ENCODE results near the gene ERGIC3. TPM values are rescaled to one million over a fixed set of nuclear protein-coding genes. Genes with fewer than 3 reads are reported as not detected.
A peak's percentile ranks its signal among the peaks of the same experiment; 100 is the strongest.
"Not testable (repeated sequence)": the region's sequence is repeated elsewhere in the genome, so short reads cannot be mapped to it uniquely, and the experiment has no call there.

Gene ERGIC3
- total RNA-seq, 2 donors from 2014 or later: 119 to 120 TPM

DNA sequence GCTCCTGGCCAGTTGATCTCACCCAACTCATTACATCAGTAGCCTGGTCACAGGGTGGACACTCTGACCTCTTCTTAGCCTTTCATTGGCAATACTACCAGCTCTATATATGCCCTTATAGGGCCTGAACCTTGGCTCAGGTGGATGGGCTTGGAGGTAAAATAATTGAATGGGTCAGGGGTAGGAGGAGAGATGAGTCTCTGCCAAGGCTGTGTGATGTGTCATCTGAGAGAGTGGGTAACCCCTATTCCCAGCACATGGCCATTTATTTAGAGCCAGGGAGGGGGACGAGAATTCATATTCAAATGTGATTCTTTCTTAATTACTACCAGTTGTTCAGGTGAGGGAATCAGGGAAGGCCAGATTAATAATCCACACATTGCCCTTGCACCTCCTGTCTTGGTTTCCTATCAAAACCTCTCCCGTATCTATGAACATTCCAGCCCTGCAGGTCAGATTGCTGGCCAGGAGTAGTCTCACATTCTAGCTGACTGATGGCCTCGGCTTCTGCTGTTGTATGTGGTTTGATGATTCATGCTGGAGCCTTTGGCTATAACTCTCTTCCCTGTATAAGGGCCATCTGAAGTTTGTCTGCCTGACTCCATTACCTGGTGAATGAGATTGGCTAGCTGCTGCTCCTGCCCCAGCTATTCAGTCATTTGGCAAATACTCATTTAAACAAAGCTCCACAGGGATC is 25.8 kb upstream of the ERGIC3 start:
- ATAC-seq (peak in 1 of 2 donors; percentile 85), DNase-seq (no peak)
- intact Hi-C loops (cut with DNase I): no loop called here

DNA sequence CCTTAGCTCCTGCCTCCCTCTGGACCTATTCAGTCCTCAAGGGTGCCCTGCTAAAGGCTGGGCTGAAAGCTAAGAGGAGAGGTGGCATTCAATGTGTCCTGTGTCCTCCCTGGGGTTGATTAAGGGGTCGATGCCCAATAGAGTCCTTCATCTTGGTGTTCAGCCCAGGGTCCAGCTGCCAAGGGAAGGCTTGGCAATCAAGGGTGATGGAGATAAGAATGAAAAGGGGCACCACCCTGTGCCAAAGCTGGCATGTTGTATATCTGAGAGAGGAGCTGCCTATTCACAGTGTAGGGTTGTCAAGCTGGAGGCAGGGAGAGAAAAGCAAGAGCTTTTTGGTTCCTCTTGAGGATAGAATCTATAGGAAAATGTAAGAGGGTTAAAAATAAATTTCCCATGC is 24.8 kb upstream of the ERGIC3 start:
- ATAC-seq (peak; percentile 64 to 87), DNase-seq (no peak)
- intact Hi-C loops (cut with DNase I): no loop called here

DNA sequence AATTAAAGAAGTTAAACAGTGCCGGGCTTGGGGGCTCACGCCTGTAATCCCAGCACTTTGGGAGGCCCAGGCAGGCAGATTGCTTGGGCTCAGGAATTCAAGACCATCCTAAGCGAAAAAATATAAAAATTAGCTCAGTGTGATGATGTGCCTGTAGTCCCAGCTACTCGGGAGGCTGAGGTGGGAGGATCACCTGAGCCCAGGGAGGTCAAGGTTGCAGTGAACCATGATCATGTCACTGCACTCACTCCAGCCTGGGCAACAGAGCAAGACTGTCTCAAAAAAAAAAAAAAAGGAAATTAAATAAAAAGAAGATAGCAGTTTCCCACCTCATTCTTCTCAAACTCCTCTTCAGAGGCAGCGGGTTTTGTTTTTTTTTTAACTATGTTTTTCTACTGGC is 24.1 kb upstream of the ERGIC3 start:
- DNase-seq; intact Hi-C loops (cut with DNase I); ATAC-seq: not testable (repeated sequence)

DNA sequence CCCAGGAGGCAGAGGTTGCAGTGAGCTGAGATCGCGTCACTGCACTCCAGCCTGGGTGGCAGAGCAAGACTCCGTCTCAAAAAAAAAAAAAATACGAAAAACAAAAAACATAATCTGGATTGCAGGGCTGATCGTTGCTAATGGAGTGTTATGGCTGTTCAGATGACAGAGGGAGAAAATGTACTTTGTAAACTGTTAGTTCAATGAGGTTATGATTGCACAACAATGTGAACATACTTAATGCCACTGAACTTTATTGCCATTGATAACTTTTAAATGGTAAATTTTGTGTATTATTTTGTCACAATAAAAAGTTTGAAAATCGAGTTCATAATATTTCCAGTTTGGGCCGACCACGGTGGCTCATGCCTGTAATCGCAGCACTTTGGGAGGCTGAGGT is 22.9 kb upstream of the ERGIC3 start:
- ATAC-seq: no peak
- intact Hi-C loops (cut with DNase I): no loop called here
- DNase-seq: no peak

DNA sequence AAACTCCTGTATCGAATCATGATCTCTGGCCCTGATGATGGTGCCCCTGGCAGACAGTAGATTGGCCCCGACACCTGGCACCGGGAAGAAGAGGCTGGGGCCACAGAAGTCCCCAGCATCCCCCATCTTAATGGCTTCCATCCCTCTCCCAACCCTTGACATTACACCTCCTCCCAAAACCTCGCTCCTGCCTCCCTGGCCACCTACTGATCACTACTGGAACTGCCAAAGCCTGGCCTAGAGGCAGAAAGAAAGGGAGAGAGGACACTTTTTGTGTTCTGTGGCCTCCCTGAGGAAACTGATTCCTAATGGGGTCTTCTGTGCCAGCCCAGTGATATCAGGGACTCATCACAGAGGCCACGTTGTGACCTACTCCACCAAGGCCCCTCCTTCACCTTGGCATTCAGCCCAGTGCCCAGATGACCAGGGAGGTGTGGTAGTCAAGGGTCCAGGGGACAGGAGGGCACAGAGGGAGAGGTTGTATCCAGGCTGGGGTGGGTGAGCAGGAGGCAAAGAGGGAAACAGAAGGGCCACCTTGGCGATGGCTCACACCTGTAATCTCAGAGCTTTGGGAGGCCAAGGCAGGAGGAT is 18.5 kb upstream of the ERGIC3 start:
- peak; percentile 15 to 45 for ATAC-seq
- intact Hi-C loops (cut with DNase I): no loop called here
- no peak for DNase-seq

DNA sequence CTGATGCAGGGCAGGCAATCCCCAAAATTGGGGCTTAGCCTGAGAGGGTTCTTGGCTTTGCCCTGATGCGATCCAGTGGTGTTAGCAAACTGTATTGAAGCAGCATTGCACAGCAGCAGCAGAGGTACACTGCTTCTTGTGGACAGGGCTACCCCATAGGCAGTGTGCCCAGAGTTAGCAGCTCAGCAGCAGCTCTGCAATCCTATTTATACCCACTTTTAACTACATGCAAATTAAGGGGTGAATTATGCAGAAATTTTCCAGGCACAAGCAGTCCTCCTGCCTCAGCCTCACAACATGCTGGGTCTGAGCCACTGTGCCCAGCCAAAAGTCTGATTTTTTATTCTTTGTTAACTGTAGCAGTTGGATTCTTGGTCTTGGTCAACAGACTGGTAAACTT is 16.2 kb upstream of the ERGIC3 start:
- ATAC-seq (no peak), DNase-seq (no peak)
- intact Hi-C loops (cut with DNase I): no loop called here

DNA sequence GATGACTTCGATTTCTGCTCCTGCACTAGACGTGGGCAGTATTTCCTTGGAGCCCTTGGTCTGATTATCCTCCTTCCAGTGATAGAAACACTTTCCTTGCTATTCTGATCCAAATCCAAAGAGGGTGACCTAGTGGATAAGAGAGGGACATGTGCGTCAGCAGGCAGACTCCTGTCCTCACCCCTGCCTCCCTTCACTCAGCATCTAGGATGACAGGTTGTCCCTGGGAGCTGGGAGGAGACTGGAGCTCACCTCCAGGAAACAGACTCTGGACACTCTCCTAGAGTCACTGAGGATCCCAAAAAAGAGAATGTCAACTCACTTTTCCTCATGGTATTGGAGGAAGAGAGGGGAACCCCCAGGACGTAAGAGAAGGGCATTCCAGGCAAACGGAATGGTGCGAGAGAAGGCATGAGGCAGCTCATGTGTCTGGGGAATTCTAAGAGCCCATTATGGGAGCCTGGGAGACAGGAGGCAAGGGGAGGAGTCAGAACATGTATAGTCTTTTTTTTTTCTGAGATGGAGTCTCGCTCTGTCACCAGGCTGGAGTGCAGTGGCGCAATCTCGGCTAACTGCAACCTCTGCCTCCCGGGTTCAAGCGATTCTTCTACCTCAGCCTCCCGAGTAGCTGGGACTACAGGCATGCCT is 14.6 kb upstream of the ERGIC3 start:
- intact Hi-C loops (cut with DNase I): no loop called here

DNA sequence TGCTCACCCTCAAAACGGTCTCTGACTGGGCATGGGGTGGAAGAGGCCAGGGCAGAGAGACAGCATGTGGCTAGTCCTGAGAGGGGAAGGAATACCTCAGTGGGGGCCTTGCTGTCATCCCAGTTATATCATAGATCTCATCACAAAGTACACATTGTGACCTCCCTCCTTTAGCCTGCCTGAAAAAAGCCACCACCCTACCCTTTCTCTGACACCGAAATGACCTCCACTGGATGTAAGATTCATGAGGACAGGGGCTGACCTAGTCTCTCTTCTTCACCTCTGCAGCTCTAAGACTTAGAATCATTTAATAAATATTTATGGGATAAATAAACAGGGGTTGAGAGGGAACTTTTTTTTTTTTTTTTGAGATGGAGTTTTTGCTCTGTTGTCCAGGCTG is 12.3 kb upstream of the ERGIC3 start, which contains the start of gene C20orf173:
Gene C20orf173 (minus strand): TSS at position 101 of the 400 bp plus-strand sequence. CDS start 279 bp downstream, outside the sequence.
- no peak for DNase-seq
- no peak for ATAC-seq
- intact Hi-C loops (cut with DNase I): no loop called here

More for the DNA sequence above, 14.6 kb upstream of the ERGIC3 start:
- DNase-seq (no peak), ATAC-seq (no peak)

DNA sequence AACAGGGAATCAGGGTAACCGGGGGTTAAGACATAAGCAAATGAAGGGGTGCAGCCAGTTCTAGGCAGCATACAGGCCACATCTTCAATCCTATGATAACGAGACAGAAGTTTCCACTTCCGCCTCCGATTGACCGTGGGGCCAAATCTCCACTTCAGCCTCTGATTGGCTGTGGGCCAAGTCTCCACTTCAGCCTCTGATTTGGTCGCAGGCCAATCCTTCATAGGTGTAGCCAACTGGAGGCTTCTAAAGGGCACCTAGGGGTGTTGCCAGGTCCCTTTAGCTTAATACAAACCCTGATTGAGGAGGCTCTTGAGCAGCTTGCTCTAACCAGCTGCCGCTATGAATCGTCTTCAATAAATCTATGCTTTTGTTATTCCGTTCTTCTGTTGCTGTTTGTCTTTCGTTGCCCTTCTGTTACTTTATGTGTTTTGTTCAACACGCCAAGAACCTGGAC is 2.1 kb upstream of the ERGIC3 start:
- ATAC-seq (no peak), DNase-seq (no peak)
- intact Hi-C loops (cut with DNase I): loop anchor here in 1 of 2 donors (5.0 kb wide), 1 partner anchor 78 kb away; the partner anchor contains the start of gene SPAG4

DNA sequence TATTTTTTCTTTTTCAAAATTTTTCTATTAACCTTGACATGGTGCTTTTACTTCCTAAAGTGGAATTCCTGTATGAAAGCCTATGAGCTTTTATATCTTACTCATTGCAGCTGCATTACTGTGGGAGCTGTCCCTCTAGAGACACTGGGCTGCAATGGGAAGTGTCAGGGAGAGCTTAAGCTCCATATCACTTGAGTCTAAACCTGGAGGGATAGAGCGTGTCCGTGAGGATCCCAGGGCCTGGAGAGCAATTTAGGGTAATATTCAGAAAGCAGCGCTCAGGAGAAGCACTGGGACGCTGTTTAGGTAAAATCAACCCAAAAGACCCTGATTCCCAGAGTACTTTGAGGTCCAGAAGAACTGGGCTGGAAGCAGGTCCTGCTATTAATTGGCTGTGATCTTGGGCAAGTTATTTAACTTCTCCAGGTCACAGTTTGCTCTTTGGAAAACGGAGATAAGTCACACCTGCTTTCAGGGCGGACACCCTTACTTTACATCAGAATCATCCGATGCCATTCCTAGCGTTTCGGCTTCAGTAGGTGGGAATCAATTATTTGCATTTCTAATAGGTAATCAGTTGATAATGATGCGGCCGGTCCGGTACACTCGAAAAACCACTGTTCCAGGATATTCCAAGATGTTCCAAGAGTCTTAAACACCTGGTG is 628 bp upstream of the ERGIC3 start:
- intact Hi-C loops (cut with DNase I): loop anchor here in 1 of 2 donors (5.0 kb wide), 1 partner anchor 76 kb away; the partner anchor contains the start of gene SPAG4
- no peak for DNase-seq
- ATAC-seq: no peak

DNA sequence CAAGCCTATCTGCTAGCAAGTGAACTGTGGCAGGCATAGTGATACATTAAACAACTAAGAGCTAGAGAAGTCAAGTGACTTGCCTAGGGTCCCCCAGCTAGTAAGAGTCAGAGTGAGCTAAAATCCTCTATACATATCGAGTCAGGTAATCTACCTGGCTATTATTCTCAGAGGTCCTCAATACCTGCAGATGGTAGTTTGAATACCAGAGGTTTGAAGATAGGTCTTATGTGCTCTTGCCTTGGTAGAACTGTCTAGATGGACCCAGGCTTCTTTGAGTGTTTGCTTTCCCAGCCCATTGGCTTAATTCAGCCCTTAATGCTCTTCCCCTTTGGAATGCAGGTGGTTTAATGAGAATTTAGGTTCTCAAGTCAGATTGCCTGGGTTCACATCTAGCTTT is 1.1 kb downstream of the ERGIC3 start:
- intact Hi-C loops (cut with DNase I): loop anchor here in 1 of 2 donors (5.0 kb wide), 1 partner anchor 74 kb away; the partner anchor contains the start of gene SPAG4
- DNase-seq (no peak), ATAC-seq (no peak)

DNA sequence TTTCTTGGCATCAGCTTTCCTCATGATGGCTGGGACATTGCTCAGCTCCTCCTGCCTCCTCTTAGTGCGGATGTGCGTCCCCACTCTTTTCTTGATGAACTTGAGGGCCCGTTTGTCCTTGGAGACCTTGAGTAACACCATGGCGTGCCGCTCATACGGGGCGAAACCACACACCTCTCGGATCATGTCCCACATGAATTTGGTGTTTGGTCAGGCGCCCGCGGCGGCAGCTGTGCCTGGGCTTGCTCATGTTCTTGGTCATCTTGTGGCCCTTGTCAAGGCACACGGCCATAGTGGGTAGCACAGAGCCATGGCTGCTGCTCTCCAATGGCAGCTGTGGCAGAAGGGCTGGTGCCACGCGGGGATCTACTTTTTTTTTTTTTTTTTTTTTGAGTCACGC is 2.6 kb downstream of the ERGIC3 start:
- ATAC-seq: no peak
- intact Hi-C loops (cut with DNase I): loop anchor here in 1 of 2 donors (5.0 kb wide), 1 partner anchor 73 kb away; the partner anchor contains the start of gene SPAG4
- no peak for DNase-seq

DNA sequence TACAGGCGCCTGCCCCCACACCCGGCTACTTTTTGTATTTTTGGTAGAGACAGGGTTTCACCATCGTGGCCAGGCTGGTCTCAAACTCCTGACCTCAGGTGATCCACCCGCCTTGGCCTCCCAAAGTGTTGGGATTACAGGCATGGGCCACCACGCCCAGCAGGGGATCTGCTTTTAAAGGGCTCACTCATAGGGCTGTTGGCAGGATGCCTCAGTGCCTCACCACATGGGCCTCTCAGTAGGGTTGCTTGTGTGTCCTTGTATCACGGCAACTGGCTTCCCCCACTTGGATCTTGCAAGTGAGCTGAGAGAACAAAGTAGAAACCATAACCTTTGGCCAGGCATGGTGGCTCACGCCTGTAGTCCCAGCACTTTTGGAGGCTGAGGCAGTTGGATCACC is 3.1 kb downstream of the ERGIC3 start:
- intact Hi-C loops (cut with DNase I): loop anchor here in 1 of 2 donors (5.0 kb wide), 1 partner anchor 72 kb away; the partner anchor contains the start of gene SPAG4
- ATAC-seq: not testable (repeated sequence)

DNA sequence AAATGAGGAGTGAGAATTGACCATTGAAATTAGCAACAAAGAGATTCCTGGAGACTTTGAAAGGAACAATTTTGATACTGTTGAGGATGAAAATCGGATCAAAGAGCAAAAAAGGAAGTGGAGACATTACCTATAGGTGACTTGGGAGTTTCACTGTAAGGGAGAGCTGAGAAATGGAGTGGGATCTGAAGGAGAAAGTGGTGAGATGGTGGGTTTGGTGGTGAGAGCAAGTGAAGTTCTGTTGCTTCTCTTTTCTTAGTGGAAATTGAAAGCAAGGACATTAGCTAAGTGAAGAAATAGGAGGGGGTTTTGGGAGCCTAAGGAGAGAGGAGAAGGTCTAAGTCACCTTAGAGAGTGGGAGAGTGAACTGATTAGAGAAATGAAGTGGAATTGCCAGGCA is 4.2 kb downstream of the ERGIC3 start:
- no peak for ATAC-seq
- intact Hi-C loops (cut with DNase I): no loop called here

More for the DNA sequence above, 3.1 kb downstream of the ERGIC3 start:
- not testable (repeated sequence) for DNase-seq

DNA sequence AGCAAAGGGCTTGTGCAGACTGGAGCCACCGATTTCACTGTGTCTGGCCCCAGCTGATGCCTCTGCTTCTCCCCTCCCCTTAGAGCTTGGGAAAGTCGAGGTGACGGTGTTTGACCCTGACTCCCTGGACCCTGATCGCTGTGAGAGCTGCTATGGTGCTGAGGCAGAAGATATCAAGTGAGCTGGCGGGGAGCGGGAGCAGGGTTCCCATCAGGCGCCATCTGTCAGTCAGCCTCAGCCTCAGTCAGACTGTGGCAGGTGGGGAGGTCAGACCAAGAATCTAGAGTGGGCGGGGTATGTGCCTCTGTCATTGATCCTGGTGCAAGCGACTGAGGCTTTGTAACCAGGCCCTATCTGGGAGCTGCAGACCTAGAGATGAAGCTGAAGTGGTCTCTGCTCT is 5.5 kb downstream of the ERGIC3 start:
- DNase-seq (no peak), ATAC-seq (no peak)
- intact Hi-C loops (cut with DNase I): no loop called here

More for the DNA sequence above, 4.2 kb downstream of the ERGIC3 start:
- no peak for DNase-seq

DNA sequence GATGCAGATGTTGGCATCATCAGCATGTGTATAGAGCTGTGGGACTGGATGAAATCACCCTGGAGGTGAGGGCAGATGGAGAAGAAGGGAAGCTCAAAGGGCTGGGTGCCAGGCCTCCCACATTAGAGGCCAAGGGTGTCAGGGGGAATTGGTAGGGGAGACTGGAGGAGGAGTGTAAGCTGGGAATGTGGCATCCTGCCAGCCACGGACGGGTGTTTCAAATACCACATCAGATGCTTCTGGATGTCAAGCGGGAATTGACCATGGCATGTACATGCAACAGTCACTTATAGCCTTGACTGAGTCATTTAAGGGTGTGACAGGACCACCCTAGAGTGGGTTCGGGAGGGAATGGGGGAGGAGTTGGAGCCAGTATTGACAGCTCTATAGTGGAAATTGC is 9.6 kb downstream of the ERGIC3 start:
- intact Hi-C loops (cut with DNase I): no loop called here
- DNase-seq (no peak), ATAC-seq (peak; percentile 19 to 34)

DNA sequence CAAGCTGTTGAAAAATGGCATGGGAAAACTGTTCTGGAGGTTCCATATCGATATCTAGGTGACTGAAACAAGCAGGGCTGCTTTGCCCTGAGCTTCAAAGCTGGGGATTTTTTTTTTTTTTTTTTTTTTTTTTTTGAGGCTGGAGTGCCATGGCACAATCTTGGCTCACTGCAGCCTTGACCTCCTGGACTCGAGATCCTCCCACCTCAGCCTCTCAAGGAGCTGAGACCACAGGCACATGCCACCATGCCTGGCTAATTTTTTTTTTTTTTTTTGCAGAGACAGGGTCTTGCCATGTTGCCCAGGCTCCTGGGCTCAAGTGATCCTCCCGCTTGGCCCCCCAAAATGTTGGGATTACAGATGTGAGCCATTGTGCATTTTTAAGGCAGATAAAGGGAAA is 11.0 kb downstream of the ERGIC3 start:
- ATAC-seq (no peak), DNase-seq (no peak)
- intact Hi-C loops (cut with DNase I): no loop called here

DNA sequence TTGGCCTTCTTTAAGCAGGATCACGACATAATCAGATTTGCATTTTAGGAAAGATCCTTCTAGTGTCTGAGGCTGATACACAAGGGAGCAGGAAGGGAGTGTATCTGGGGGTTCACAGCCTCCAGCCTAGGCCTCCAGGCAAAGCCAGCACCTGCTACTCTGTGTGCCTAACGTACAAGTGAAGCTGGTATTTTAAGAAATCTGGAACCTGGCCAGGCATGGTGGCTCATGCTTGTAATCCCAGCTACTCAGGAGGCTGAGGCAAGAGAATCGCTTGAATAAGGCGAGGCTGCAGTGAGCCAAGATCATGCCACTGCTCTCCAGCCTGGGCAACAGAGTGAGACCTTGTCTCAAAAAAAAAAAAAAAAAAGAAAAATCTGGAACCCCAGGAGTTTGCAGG is 13.6 kb downstream of the ERGIC3 start:
- DNase-seq; ATAC-seq; intact Hi-C loops (cut with DNase I): not testable (repeated sequence)

DNA sequence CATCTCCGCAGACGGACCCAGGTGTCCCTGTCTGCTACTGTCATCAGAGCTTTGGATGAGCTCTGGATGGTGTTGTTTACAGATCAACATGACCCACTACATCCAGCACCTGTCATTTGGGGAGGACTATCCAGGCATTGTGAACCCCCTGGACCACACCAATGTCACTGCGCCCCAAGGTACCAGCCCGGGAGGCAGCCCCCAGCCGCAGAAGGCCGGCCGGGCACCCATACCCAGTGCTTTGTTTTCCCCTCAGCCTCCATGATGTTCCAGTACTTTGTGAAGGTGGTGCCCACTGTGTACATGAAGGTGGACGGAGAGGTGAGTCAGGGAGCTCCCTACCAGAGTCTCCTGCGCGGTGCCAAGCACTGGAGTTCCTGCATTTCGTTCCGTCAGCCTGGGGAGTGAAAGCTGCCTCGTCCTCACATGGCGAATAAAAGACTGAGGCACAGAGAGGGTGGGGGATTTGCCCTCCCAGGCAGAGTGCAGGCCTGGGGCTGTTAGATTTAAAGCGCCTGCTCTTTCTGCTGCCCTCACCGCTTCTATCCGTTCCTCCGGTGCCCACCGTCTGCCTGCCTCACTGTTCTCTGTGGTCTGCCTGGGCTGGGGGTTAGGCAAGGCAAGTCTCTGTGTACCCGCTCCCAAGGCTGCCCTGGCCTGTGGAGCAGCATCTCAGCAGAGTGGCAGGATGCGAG is 14.2 kb downstream of the ERGIC3 start:
- DNase-seq: no peak
- intact Hi-C loops (cut with DNase I): no loop called here
- no peak for ATAC-seq

Data from left cardiac atrium (tissue), 4 donors.